Suprapubic skin (tissue), 3 donors: ENCODE measurements around the gene MTERF4.

Experiments
- CTCF ChIP-seq, 2 donors: fragments of 200-600 bp in 1 of 2; fragments of 450-650 bp in 1 of 2; sonication (generic) in 1 of 2; IDR thresholded peaks; one replicate each; pipeline ENCODE4 v1.5.1; 2016 to 2019; ENCODE audit warnings: antibody characterized with exemption in 2 of 2, mild to moderate bottlenecking in 1 of 2, moderate library complexity in 1 of 2
- EP300 ChIP-seq: sonication (generic); formaldehyde crosslinking; IDR thresholded peaks from one replicate; pipeline ENCODE4 v1.6.1; 2017; ENCODE audit warnings: antibody characterized with exemption

DNA sequence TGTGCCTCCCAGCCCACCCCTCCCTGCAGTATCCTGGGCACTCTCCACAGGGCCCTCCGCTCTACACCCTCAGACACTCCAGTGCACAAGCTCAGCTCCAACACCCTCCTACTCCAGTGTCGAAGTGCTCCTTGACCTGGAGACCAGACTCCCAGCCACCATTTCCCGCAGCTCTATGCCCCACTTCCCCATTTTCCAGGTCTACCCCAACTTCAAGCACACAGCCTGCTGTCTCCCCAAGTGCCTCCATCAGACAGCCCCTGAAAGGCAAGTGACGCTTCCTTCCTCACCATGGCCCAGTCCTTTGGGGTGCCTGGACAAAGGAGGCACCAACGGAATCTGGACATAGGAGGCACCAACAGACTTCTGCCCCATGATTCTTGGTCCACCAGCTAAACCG is 40.0 kb upstream of the MTERF4 start:
- TF ChIP-seq CTCF (IDR thresholded peaks at IDR 0.05) (no peak), EP300 (no peak)
